Measurements from ENCODE around the gene KDM6B. TPM values are rescaled to one million over a fixed set of nuclear protein-coding genes. Genes with fewer than 3 reads are reported as not detected.
"Not testable (repeated sequence)": the region's sequence is repeated elsewhere in the genome, so short reads cannot be mapped to it uniquely, and the experiment has no call there.

Gene KDM6B
- total and polyA plus RNA-seq, 4 experiments from 2014 or later, result 1.7 to 129 (median 119) TPM; not detected in 1

GRCh38 chr17:7858522-7858810 lies 24.4 kb downstream of the KDM6B start:
- ChIA-PET CTCF (ENCODE audit: partially characterized antibody) (interaction anchor here (7.4 to 14.8 kb wide), 2 partner anchors 53 to 130 kb away, joined by 44 to 311 read pairs; no protein-coding TSS in a partner anchor), POLR2A (ENCODE audit: partially characterized antibody) (interaction anchor here (0.8 to 5.1 kb wide), 4 partner anchors 17 to 131 kb away, joined by 3 to 45 read pairs (median 7); partner anchors contain the start of genes CNTROB and RNF227)
- peaks cover 4 to 14% (median 10%) of the 10 kb centered on the region in 4 donors for H3K4me1 Mint-ChIP-seq
- peak overlapping the region; percentile 81 for H3K27ac ChIP-seq (ENCODE audit: low read depth, low read length)
- no peak overlapping the region for H3K27ac Mint-ChIP-seq
- H3K36me3 Mint-ChIP-seq, result peaks cover 5 to 11% of the 10 kb centered on the region in 2 donors
- H3K9me3 ChIP-seq (ENCODE audit: control insufficient read depth in 1 of 2, low read length in 2 of 2), result no peaks in the 10 kb centered on the region
- intact Hi-C loops (cut with micrococcal nuclease), result loop anchor here (5.0 kb wide), 1 partner anchor 286 kb away; no protein-coding TSS in a partner anchor
- no peaks in the 10 kb centered on the region for H3K9me3 Mint-ChIP-seq
- peak overlapping the region in 1 of 2 donors; percentile 67 for H3K4me3 ChIP-seq (ENCODE audit: low read length in 2 of 2)
- no peak overlapping the region for H3K4me3 Mint-ChIP-seq
- peaks cover 27% of the 10 kb centered on the region for H3K4me1 ChIP-seq (ENCODE audit: insufficient read depth, low read length)
- H3K27me3 Mint-ChIP-seq, result no peaks in the 10 kb centered on the region
- DNase-seq, result peak in 3 of 5 donors; percentile 29 to 70 (median 40)
- no peaks in the 10 kb centered on the region for H3K27me3 ChIP-seq (ENCODE audit: insufficient read depth, low read length)
- H3K36me3 ChIP-seq (ENCODE audit: insufficient read depth, low read length), result no peaks in the 10 kb centered on the region

- Histone ChIP-seq H3K4me3 (ENCODE audit: low read length in 2 of 2) (no peak overlapping the region), H3K27ac (ENCODE audit: low read depth, low read length) (peak overlapping the region; percentile 81), H3K27me3 (ENCODE audit: insufficient read depth, low read length) (no peaks in the 10 kb centered on the region), H3K9me3 (ENCODE audit: control insufficient read depth in 1 of 2, low read length in 2 of 2) (no peaks in the 10 kb centered on the region), H3K36me3 (ENCODE audit: insufficient read depth, low read length) (no peaks in the 10 kb centered on the region), H3K4me1 (ENCODE audit: insufficient read depth, low read length) (peaks cover 27% of the 10 kb centered on the region)
- ChIA-PET POLR2A (ENCODE audit: partially characterized antibody) (interaction anchor here (0.8 to 5.1 kb wide), 4 partner anchors 17 to 131 kb away, joined by 3 to 45 read pairs (median 7); partner anchors contain the start of genes CNTROB and RNF227), CTCF (ENCODE audit: partially characterized antibody) (interaction anchor here (0.9 to 14.8 kb wide), 3 partner anchors 53 to 129 kb away, joined by 3 to 311 read pairs (median 44); partner anchors contain the start of genes CNTROB and TRAPPC1)
- no peaks in the 10 kb centered on the region for H3K27me3 Mint-ChIP-seq
- H3K27ac Mint-ChIP-seq, result peak overlapping the region in 2 of 7 donors; percentile 57 to 81
- peaks cover 5 to 8% of the 10 kb centered on the region in 2 donors for H3K36me3 Mint-ChIP-seq
- H3K4me3 Mint-ChIP-seq, result no peak overlapping the region
- intact Hi-C loops (cut with micrococcal nuclease), result loop anchor here (5.0 kb wide), 1 partner anchor 287 kb away; no protein-coding TSS in a partner anchor
- peak in 1 of 5 donors; percentile 29 for DNase-seq
- peaks cover 4 to 14% (median 10%) of the 10 kb centered on the region in 4 donors for H3K4me1 Mint-ChIP-seq
- H3K9me3 Mint-ChIP-seq, result no peaks in the 10 kb centered on the region
These were observed 25.0 kb downstream of the KDM6B start for GRCh38 chr17:7859028-7859427.

- peak; percentile 35 to 58 (median 41) for DNase-seq
- no peak overlapping the region for H3K27ac ChIP-seq (ENCODE audit: low read depth, low read length)
- H3K27me3 Mint-ChIP-seq, result no peaks in the 10 kb centered on the region
- no peaks in the 10 kb centered on the region for H3K36me3 ChIP-seq (ENCODE audit: insufficient read depth, low read length)
- POLR2A ChIA-PET (ENCODE audit: partially characterized antibody), result interaction anchor here (0.6 to 4.9 kb wide), 11 partner anchors 10 to 505 kb away, joined by 3 to 29 read pairs (median 5); partner anchors contain the start of genes KDM6B and RNF227
- H3K36me3 Mint-ChIP-seq, result peaks cover 4 to 11% of the 10 kb centered on the region in 2 donors
- no peaks in the 10 kb centered on the region for H3K27me3 ChIP-seq (ENCODE audit: insufficient read depth, low read length)
- peaks cover 18 to 31% (median 22%) of the 10 kb centered on the region in 4 donors for H3K4me1 Mint-ChIP-seq
- CTCF ChIA-PET (ENCODE audit: partially characterized antibody), result interaction anchor here (0.8 to 14.8 kb wide), 29 partner anchors 8 to 216 kb away, joined by 3 to 311 read pairs (median 5); partner anchors contain the start of genes KDM6B and RNF227
- H3K4me3 Mint-ChIP-seq, result no peak overlapping the region
- H3K4me3 ChIP-seq (ENCODE audit: low read length in 2 of 2), result no peak overlapping the region
- intact Hi-C loops (cut with micrococcal nuclease), result loop anchor here (1.0 kb wide), 4 partner anchors 24 to 194 kb away; no protein-coding TSS in a partner anchor
- H3K9me3 ChIP-seq (ENCODE audit: control insufficient read depth in 1 of 2, low read length in 2 of 2), result no peaks in the 10 kb centered on the region
- H3K27ac Mint-ChIP-seq, result peak overlapping the region in 5 of 7 donors; percentile 11 to 80 (median 15)
- H3K9me3 Mint-ChIP-seq, result no peaks in the 10 kb centered on the region
- H3K4me1 ChIP-seq (ENCODE audit: insufficient read depth, low read length), result peaks cover 27% of the 10 kb centered on the region
These were observed 28.8 kb downstream of the KDM6B start for GRCh38 chr17:7862692-7863437.

GRCh38 chr17:7864384-7864783 lies 30.4 kb downstream of the KDM6B start:
- H3K27ac ChIP-seq (ENCODE audit: low read depth, low read length); H3K36me3 ChIP-seq (ENCODE audit: insufficient read depth, low read length); H3K4me3 ChIP-seq (ENCODE audit: low read length in 2 of 2); intact Hi-C loops (cut with micrococcal nuclease); H3K9me3 Mint-ChIP-seq; H3K27me3 ChIP-seq (ENCODE audit: insufficient read depth, low read length); H3K4me3 Mint-ChIP-seq; H3K9me3 ChIP-seq (ENCODE audit: control insufficient read depth in 1 of 2, low read length in 2 of 2); H3K27me3 Mint-ChIP-seq; H3K27ac Mint-ChIP-seq; DNase-seq: not testable (repeated sequence)
- ChIA-PET CTCF (ENCODE audit: partially characterized antibody) (interaction anchor here (1.0 to 14.8 kb wide), 14 partner anchors 21 to 196 kb away, joined by 3 to 311 read pairs (median 7); partner anchors contain the start of genes KDM6B and RNF227), POLR2A (ENCODE audit: partially characterized antibody) (interaction anchor here (0.7 to 4.9 kb wide), 7 partner anchors 19 to 738 kb away, joined by 3 to 29 read pairs (median 5); partner anchors contain the start of gene RNF227)
- peaks cover 26% of the 10 kb centered on the region for H3K4me1 ChIP-seq (ENCODE audit: insufficient read depth, low read length)
- H3K4me1 Mint-ChIP-seq, result peaks cover 26 to 44% (median 33%) of the 10 kb centered on the region in 4 donors
- H3K36me3 Mint-ChIP-seq, result peaks cover 4 to 11% of the 10 kb centered on the region in 2 donors

GRCh38 chr17:7864995-7865650 lies 31.1 kb downstream of the KDM6B start:
- H3K27ac ChIP-seq (ENCODE audit: low read depth, low read length), result no peak overlapping the region
- no peaks in the 10 kb centered on the region for H3K9me3 Mint-ChIP-seq
- CTCF ChIA-PET (ENCODE audit: partially characterized antibody), result interaction anchor here (1.1 to 14.8 kb wide), 9 partner anchors 11 to 123 kb away, joined by 3 to 311 read pairs (median 6); no protein-coding TSS in a partner anchor
- H3K4me1 Mint-ChIP-seq, result peaks cover 29 to 44% (median 37%) of the 10 kb centered on the region in 4 donors
- POLR2A ChIA-PET (ENCODE audit: partially characterized antibody), result interaction anchor here (1.0 to 4.9 kb wide), 8 partner anchors 20 to 254 kb away, joined by 3 to 29 read pairs (median 4); partner anchors contain the start of genes CHD3 and RNF227
- H3K27me3 ChIP-seq (ENCODE audit: insufficient read depth, low read length), result no peaks in the 10 kb centered on the region
- intact Hi-C loops (cut with micrococcal nuclease), result no loop called here
- DNase-seq, result no peak
- H3K4me3 Mint-ChIP-seq, result no peak overlapping the region
- no peaks in the 10 kb centered on the region for H3K9me3 ChIP-seq (ENCODE audit: control insufficient read depth in 1 of 2, low read length in 2 of 2)
- H3K4me1 ChIP-seq (ENCODE audit: insufficient read depth, low read length), result peaks cover 30% of the 10 kb centered on the region
- no peaks in the 10 kb centered on the region for H3K27me3 Mint-ChIP-seq
- H3K36me3 ChIP-seq (ENCODE audit: insufficient read depth, low read length), result no peaks in the 10 kb centered on the region
- no peak overlapping the region for H3K4me3 ChIP-seq (ENCODE audit: low read length in 2 of 2)
- peak overlapping the region in 3 of 7 donors; percentile 24 to 44 (median 29) for H3K27ac Mint-ChIP-seq
- H3K36me3 Mint-ChIP-seq, result peaks cover 4 to 6% of the 10 kb centered on the region in 2 donors

GRCh38 chr17:7867881-7868329 lies 33.9 kb downstream of the KDM6B start:
- H3K9me3 Mint-ChIP-seq, result no peaks in the 10 kb centered on the region
- H3K27me3 Mint-ChIP-seq, result no peaks in the 10 kb centered on the region
- DNase-seq, result peak in 1 of 5 donors; percentile 36
- ChIA-PET POLR2A (ENCODE audit: partially characterized antibody) (interaction anchor here (1.6 to 3.8 kb wide), 6 partner anchors 11 to 64 kb away, joined by 4 to 19 read pairs (median 8); partner anchors contain the start of genes CHD3, CNTROB, CYB5D1 and KDM6B), CTCF (ENCODE audit: partially characterized antibody) (interaction anchor here (0.9 to 14.8 kb wide), 9 partner anchors 10 to 174 kb away, joined by 3 to 311 read pairs (median 4); partner anchors contain the start of gene NAA38)
- H3K27ac Mint-ChIP-seq, result peak overlapping the region; percentile 59 to 90 (median 89)
- Histone ChIP-seq H3K36me3 (ENCODE audit: insufficient read depth, low read length) (no peaks in the 10 kb centered on the region), H3K27me3 (ENCODE audit: insufficient read depth, low read length) (no peaks in the 10 kb centered on the region), H3K4me3 (ENCODE audit: low read length in 2 of 2) (peak overlapping the region in 1 of 2 donors; percentile 29), H3K4me1 (ENCODE audit: insufficient read depth, low read length) (peaks cover 30% of the 10 kb centered on the region), H3K9me3 (ENCODE audit: control insufficient read depth in 1 of 2, low read length in 2 of 2) (no peaks in the 10 kb centered on the region), H3K27ac (ENCODE audit: low read depth, low read length) (peak overlapping the region; percentile 39)
- H3K36me3 Mint-ChIP-seq, result peaks cover 1 to 11% of the 10 kb centered on the region in 2 donors
- peaks cover 27 to 41% (median 34%) of the 10 kb centered on the region in 4 donors for H3K4me1 Mint-ChIP-seq
- peak overlapping the region; percentile 50 to 84 (median 72) for H3K4me3 Mint-ChIP-seq
- intact Hi-C loops (cut with micrococcal nuclease), result loop anchor here (2.0 kb wide), 1 partner anchor 19 kb away; no protein-coding TSS in a partner anchor

Data from CD4-positive, alpha-beta memory T cell (primary cell).